HG02571 (cell line): ENCODE measurements around the gene ZMIZ1.

ENCODE experiments used
- ATAC-seq: cut with Tn5 transposase; IDR thresholded peaks from one replicate; pipeline ENCODE4 v1.9.1; 2021; ENCODE audit warnings: mild to moderate bottlenecking, moderate library complexity; ENCODE audit not compliant: unreplicated experiment

Gene ZMIZ1

DNA sequence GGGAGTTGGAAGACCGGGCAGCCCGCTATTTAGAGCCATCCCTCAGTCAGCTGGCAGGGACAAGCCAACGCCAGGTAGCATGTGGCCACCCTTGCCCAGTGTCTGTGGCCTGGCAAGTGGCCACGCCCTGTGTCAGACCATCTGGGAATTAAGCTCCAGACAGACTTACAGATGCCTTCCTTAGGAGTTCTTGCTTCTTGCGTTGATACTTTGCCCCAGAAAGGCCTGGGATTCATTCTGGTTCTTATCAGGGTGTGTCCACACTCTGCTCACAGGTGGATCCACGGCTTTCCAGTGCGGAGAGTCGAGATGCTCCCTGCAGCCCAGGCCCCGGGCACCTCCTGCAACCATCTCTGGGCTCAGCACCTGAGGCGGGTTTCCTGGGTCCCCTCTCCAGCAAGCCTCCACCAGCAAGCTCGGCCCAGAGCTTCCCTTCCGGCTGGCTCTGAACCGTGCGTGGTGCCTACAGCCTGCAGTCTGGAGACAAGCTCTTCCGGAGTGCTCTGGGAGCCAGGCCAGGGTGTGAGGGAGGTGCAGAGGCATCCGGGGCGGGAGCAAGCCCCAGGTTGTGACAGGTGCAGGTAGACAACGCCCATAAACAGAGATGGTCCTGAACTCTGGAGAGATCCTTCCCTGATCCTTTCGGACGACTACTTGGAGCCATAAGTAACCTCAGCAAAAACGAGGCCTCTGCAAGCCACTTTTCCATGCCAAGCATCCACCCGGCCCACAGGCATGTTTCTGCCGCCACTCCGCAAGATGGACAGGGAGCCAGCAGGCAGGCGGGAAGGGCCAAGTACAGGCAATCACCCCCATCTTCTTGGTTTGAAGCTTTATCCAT, 246.2 kb downstream of the ZMIZ1 start:
- ATAC-seq, result no peak

GRCh38 chr10:79315602-79315920, 246.8 kb downstream of the ZMIZ1 start:
- no peak for ATAC-seq

- peak; percentile 43 for ATAC-seq
Observed at GRCh38 chr10:79316671-79317431, 248.1 kb downstream of the ZMIZ1 start.

- no peak for ATAC-seq
Observed at GRCh38 chr10:79318369-79318768, 249.6 kb downstream of the ZMIZ1 start.

GRCh38 chr10:79319115-79319771, 250.5 kb downstream of the ZMIZ1 start:
- no peak for ATAC-seq

DNA sequence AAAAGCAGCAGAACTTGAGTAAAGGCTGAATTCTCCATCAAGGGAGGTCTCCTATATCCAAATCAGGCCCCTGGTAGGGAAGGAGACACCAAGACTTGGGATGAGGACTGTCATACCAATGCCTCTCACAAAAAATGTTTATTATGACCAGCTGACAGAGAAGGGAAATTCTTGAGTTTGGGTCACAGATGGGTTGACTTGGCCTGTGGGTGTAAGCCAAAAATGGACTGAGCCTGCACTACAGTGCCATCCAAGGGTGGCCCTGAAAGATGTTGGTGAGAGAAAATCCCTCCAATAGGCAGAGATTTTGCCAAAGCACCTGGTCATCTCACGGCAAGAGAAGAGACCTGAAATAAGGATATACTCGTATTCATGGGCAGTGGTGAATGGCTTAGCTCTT, 251.6 kb downstream of the ZMIZ1 start:
- no peak for ATAC-seq

GRCh38 chr10:79320820-79321493, 252.2 kb downstream of the ZMIZ1 start:
- ATAC-seq, result no peak

- no peak for ATAC-seq
Observed at GRCh38 chr10:79321494-79321882, 252.7 kb downstream of the ZMIZ1 start.

- ATAC-seq, result no peak
Observed at GRCh38 chr10:79321951-79322350, 253.2 kb downstream of the ZMIZ1 start.

- ATAC-seq, result no peak
Observed at GRCh38 chr10:79322616-79323543, 254.1 kb downstream of the ZMIZ1 start.

DNA sequence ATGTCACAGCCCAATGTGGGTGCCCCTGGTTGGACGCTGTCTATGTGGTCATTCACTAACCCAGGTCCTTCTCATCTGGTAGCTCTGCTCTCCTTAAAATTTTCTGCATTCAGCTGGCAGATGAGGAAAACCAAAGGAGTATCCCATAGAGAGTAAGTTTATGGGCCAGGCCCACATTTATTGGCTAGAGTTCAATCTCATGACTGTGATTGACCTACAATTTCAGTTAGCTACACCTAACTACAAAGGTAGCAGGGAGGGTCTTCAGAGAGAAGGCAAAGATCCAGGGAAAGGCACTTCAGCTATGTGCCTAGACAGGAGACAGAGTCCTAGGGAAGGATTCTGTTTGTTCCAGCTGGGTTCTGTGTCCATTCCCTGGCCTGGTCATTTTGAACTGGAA, 254.8 kb downstream of the ZMIZ1 start:
- no peak for ATAC-seq

GRCh38 chr10:79324032-79324695, 255.4 kb downstream of the ZMIZ1 start:
- ATAC-seq, result no peak

DNA sequence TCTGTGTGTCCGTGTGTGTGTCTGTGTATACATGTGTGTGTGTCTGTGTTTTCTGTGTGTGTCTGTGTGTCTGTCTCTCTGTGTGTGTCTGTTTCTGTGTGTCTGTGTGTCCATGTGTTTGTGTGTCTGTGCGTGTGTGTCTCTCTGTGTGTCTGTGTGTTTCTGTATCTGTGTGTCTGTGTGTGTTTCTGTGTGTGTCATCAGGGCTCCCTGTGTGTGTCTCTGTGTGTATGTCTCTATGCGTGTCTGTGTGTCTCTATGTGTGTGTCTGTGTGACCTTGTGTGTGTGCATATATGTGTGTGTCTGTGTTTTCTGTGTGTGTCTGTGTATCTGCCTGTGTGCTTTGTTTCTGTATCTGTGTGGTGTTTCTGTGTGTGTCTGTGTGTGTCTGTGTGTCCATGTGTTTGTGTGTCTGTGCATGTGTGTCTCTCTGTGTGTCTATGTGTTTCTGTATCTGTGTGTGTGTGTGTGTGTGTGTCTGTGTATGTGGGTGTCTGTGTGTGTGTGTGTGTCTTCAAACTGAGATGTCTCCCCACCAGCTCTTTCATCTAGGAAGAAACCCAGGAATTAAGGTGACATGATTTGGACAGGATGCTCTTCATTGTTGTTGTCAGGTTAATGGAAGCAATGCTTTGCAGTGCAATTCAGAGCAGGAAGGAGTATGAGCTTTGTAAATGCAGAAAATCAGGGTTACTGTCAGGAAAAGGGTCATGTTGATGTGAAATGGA, 257.8 kb downstream of the ZMIZ1 start:
- no peak for ATAC-seq

DNA sequence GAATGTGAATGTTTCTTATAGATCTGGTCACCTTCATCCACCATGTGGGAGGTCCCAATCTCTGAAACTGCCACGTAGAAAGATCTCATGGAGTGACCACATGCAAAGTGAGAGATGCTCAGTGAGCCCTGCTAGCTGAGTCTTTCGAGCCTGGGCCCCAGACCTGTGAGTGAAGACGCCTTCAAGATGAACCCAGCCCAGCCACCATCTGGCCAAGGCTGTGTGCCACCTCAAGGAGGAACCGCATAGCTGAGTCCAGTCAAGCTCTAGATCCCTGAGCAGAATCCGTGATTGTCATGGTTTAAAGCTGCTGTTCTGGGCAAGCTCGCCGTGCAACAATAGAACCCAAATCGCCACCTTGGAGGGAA, 258.3 kb downstream of the ZMIZ1 start:
- peak; percentile 43 for ATAC-seq

DNA sequence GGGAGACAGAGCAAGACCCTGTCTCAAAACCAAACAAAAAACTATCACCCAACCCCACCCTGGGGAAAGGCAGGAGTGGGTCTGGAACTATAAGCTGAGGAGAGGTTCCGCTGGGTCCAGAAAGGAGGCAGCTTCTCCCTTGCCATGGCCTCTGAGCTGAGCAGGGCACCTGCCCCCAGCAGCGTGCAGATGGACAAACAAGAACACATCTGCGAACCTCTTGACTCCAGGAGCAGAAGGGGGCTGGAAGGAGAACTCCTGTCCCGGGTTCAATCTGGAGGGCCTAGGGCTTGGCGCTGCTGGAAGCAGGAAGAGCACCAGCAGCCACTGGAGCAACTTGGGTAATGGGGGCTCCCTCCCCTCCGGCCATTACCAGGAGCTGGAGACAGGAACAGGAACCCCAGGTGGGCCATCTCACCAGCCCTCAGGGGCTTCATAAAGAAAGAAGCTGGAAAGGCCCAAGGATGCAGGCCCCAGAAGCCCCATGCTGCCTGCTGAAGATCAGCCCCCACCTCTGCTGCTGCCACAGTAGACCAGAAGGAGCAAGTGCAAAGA, 259.5 kb downstream of the ZMIZ1 start:
- no peak for ATAC-seq

DNA sequence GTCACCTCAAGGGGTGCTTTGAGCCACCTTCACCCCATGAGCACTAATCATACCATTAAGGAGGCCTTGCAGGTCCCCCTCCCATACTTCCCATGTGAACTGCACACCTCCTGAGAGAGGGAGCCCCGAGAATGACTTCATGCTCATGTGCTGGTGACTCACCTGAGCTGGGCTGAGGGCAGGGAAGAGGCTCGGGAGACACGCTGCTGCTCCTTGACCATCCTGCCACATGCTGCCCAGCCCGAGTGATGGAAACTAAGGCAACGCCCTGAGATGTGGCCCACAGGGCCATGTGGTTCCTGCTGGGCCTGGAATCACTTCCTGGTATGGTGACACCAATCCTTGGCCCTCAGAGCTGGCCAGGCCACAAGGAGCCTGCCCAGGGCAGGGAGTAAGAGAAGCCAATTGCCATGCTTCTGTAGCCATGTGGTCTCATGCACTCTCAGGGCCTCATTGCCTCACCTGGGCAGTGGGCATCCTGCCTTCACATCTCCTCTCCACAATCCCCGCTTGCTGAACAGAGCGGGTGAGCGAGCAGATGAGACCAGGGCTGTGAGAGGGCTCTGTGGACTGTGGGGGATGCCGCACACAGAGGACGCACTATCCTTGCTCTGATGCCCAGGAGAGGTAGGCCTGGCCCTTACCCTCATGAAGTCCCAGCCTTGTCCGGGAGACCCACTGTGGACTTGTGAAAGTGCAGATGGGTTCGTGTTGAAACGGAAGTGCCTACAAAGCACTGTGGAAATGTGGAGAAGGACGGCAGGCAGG, 260.2 kb downstream of the ZMIZ1 start:
- ATAC-seq, result no peak

DNA sequence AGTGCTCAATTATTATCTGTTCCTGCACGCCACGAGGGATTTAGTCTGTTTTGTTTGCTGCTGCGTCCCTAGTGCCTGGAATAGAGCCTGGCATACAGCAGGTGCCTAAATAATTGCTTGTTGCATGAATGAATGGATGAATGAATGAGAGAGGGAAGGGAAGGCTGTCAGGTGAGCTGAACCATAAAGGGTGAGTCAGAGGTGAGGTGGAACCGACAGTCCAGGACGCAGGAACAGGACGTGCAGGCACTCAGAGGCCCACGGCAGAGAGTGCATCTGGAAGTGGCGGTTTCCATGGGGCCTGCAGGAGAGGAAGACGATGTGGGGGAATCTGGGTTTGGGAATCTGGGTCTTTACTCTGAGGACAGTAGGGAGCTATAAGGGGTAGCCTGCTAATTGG, 260.8 kb downstream of the ZMIZ1 start:
- ATAC-seq, result no peak

DNA sequence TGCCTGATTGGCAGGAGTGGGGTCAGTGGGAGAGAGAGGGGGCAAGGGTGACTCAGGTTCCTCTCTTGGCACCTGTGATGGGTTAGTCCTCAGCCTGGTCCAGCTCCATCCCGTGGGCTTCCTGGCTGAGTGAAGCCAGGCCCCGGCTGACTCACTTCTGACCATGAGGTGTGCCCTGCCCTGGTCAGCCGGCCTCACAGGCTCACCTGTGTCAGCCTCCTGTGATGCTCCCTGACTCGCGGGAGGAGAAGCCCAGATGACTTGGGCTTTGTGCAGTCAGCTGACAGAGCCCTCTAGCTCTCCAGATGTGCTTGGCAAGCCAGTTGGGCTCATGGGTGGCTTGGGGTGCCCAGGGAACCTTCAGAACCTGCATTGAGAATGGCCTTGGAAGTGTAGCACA, 262.5 kb downstream of the ZMIZ1 start:
- ATAC-seq, result peak; percentile 14
